ENCODE measurements around the gene GALNT4.

The GALNT4 gene

GRCh38 chr12:89493670-89494302 is 30.8 kb downstream of the GALNT4 start:
- no peak for DNase-seq (ENCODE audit: low spot score)

GRCh38 chr12:89492883-89493282 is 31.7 kb downstream of the GALNT4 start:
- DNase-seq (ENCODE audit: low spot score) = peak; percentile 7

- no peak for DNase-seq (ENCODE audit: low spot score)
Observed at GRCh38 chr12:89490922-89491321, 33.7 kb downstream of the GALNT4 start.

GRCh38 chr12:89486264-89486663 is 38.3 kb downstream of the GALNT4 start:
- no peak for DNase-seq (ENCODE audit: low spot score)

- no peak for DNase-seq (ENCODE audit: low spot score)
Observed at GRCh38 chr12:89484470-89484869, 40.1 kb downstream of the GALNT4 start.

- DNase-seq (ENCODE audit: low spot score) = no peak
Observed at GRCh38 chr12:89481213-89481914, 43.2 kb downstream of the GALNT4 start.

GRCh38 chr12:89479982-89480381 is 44.6 kb downstream of the GALNT4 start:
- no peak for DNase-seq (ENCODE audit: low spot score)

GRCh38 chr12:89477633-89478279 is 46.8 kb downstream of the GALNT4 start:
- no peak for DNase-seq (ENCODE audit: low spot score)

- no peak for DNase-seq (ENCODE audit: low spot score)
Observed at GRCh38 chr12:89476904-89477595, 47.5 kb downstream of the GALNT4 start.

GRCh38 chr12:89476232-89476631 is 48.4 kb downstream of the GALNT4 start:
- DNase-seq (ENCODE audit: low spot score) = no peak

GRCh38 chr12:89475203-89475990 is 49.2 kb downstream of the GALNT4 start:
- DNase-seq (ENCODE audit: low spot score) = no peak

- no peak for DNase-seq (ENCODE audit: low spot score)
Observed at GRCh38 chr12:89474615-89475014, 50.0 kb downstream of the GALNT4 start.

All from SW480 (cell line).